NCI-H2196 (cell line): ENCODE data around the gene PPP4R2.

Source experiments
- DNase-seq: peaks from one replicate; lab custom pipeline; 2025; ENCODE audit not compliant: unreplicated experiment; lab: John Stamatoyannopoulos, UW

The PPP4R2 gene

DNA sequence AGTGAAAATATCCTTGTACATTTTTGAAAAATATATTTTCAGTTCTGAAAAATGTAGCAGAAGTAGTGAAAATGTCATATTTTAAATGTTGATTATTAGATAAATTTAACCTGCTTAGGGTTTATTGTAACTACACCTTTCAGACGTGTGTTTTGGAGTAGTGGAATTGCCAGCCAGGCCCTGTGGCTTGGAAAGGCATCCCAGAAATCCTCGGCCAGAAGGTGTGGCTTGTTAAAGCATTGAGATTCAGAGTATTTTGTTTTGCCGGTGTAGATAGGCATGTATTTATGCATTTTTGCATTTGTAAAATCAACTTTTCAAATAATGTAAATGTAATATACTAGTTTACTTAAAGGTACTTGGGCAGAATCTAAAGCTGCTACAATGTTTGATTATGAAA lies 71.8 kb downstream of the PPP4R2 start:
- no peak for DNase-seq

- DNase-seq = no peak
Observed at GRCh38 chr3:73069187-73069586, 72.6 kb downstream of the PPP4R2 start.

GRCh38 chr3:73069775-73070444 lies 73.3 kb downstream of the PPP4R2 start:
- DNase-seq = no peak

DNA sequence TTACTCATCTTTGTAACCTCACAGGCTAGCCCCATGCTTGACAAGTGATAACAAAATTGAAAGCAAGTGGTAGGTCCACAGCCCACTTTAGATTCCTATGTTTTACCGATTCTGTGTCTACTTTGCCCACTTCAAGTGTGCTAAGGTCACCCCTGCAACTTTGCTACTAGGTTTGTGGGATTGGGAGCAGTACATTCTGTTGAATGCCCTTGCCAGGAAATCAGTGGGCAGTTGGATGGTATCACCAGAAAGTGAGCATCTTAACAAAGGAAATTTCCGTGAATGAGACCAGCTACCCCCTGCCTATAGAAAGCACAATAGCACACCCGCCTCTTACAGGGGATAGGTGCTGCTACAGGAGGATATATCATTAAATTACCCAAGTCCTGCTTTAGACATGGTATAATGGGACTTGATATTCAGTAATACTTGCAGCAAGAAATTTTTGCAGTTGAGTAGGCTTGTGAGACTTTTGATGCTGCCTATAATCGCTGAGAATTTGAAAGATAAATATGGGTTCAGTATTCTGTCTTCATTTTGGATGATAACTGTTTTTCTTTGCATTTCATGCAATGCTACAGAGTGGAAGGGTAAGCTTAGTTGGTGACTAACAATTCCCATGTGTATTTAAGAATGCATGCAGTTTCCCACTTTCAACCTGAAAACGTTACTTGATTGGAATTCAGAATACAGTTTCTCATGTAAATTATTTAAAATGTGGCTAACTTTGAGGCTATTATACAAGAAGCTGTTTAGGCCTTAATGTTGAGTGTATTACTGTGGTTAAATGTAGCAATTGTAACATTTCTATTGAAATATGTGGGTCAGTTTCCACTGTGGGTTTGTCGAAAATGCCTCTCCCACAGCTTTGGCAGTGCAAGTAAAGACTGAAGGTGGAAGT lies 74.3 kb downstream of the PPP4R2 start:
- DNase-seq = no peak

GRCh38 chr3:73071952-73072351 lies 75.3 kb downstream of the PPP4R2 start:
- DNase-seq = no peak

DNA sequence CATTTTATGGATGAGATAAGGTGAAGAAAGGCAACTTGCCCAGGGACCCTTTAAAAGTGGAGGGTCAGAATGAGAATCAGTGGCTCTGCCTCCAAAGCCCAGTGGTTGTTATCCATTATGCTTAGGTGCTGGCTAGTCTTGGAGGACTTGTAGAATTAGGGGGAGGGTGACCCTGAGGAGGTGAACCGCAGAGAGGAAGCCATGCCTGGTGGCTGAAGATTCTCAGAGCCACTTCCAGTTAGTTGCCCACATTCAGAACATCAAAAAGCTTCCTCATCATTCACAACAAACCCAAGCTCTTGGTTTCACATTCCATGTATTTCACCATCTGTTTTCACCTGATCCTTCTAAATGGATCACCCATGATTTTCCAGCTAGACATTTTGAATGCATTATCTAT lies 76.0 kb downstream of the PPP4R2 start:
- DNase-seq = no peak

DNA sequence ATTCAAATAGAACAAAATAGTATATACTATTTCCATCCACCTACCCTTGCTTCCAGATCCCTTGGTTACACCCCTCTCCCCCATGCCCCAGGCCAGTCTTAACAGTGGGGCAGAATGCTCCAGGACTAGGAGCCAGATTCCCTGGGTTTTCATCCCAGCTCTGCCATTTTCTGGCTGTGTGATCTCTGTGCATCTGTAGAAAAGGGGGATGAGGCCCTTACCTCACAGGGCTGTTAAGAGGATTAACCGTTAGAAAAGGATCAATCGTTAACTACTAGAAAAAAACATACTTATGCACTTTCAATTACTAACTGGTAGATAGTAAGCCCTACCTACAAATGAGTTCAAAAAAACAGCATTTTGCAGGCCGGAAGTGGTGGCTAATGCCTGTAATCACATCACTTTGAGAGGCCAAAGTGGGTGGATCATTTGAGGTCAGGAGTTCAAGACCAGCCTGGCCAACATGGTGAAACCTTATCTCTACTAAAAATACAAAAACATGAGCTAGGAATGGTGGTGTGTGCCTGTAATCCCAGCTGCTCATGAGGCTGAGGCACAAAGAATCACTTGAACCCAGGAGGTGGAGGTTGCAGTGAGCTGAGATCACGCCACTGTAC lies 76.6 kb downstream of the PPP4R2 start:
- DNase-seq = no peak

DNA sequence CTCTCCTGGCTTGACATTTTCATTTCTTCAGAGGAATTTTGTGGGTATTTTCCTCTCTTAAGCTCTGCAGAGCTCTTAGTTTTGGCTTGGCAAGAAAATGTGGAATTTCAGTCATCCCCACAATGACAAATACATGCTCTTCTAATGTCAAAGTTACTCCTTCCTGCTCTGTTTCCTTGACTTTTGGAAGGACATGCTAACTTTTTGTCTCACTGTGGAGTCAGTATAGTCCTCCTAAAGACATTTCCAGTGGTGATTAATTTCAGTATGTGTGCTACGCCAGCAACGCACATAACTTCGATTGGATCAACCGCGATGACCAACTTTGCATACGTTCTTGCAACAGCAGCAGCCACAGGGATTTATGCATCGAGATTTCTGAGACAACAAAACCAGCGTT lies 78.2 kb downstream of the PPP4R2 start:
- no peak for DNase-seq

- DNase-seq = no peak
Observed at GRCh38 chr3:73080216-73080966, 83.8 kb downstream of the PPP4R2 start.

GRCh38 chr3:73081140-73081539 lies 84.5 kb downstream of the PPP4R2 start:
- no peak for DNase-seq

DNA sequence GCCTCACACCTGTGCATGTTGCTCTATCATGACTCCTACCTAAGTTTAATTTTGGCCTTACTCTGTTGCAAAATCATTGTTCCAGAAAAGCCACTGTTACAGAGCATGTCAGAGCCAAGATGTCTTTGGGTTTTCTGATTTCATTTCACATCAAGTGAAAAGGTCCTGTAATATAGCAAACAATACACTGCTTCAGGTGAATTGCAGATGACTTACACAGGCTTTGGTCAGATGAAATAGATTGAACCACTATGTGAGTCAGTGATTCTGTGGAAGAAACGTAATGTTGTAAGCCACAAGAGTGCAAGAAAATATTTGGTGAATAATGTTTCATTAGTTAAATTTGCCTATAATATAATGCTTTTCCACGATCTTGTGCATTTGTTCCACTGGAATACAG lies 87.6 kb downstream of the PPP4R2 start:
- no peak for DNase-seq

DNA sequence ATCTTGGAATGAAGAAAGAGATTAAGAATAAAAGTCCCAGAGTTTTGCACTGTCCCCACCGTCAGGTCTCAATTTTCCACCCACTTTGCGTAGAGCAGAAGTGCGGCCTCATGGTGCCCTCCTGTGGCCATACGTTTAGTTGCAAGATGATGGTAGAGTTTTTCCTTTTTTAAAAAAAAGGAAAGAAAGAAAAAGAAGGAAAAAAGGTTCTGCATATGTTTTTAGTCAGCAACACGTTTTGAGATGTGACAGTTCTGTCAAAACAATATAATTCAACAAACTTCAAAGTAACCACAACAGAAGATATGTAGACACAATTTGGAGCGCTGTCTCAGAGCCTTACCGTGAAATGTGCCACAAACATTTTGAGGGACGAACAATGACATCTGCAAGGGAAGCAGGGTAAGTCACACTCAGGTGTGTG lies 89.5 kb downstream of the PPP4R2 start:
- peak; percentile 37 for DNase-seq

DNA sequence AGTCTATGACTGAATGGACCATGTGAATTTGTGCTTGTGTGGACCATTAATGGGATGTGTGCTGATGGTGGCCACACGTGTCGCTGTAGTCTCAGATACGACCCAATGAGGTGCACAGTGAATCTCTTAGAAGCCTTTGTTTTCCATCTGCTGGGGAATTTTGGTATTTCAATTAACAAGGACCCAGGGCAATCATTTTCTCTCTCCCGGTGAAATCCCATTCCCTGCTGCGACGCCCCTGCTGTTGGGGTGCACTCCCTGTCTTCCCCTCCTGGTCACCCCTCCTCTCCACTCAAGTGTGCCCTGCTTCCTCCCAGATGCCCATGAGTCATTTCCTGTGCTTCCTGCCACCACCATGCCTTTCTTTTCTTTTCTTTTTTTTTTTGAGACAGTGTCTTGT lies 97.5 kb downstream of the PPP4R2 start:
- DNase-seq = no peak

DNA sequence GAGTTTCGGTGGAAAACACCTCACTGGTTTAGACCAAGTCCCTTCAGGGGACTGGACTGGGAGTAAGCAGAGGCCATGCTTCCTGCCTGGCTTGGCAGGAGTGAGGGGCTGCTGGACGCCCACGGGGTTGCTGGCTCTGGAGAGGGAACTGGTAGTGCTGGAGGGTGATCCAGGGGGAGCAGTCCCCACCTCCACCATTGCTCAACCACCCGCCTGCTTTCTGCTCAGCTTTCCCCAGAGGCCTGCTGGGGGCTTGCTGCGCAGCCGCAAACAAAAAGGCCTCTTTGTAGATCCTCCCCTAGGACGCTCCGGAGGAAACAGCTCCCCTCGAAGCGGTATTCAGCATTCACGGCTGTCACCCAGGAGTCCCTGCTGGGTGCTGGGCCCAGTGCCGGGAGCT lies 98.3 kb downstream of the PPP4R2 start:
- no peak for DNase-seq

DNA sequence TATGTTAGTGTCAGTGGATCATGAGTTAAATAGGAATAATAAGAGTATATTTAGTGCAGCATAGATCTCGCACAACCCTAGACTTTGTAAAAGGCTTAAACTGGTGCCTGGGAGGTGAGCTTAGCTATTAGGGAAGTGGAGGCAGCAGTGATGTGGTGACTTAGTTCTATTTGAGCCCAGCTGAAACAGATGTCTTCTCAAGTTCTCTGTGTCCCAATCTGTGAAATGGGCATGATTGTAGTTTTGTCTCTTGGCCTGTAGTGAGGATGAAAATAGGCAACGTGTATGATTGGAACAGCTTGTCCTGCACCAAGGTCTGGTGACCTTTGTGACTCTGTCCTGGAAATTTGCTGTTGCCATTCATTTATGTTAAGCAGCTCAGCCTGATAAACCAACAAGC lies 99.6 kb downstream of the PPP4R2 start:
- DNase-seq = no peak

DNA sequence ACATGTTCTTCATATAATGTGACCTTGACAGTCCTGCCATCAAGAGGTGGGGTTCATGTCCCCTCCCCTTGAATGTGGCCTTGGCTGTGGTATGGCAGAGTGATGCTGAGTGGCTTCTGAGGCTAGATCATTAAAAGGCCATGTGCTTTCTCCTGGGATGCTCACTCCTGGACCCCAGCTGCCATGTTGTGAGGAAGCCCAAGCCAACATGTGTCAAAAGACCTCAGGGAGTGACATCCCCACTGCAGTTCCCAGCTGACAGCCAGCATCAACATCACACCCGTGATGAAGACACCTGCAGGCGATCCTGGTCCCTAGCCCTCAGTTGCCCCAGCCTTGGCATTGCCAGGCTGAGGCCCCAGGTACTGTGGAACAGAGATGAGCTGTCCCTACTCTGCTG lies 101.4 kb downstream of the PPP4R2 start:
- DNase-seq = no peak

DNA sequence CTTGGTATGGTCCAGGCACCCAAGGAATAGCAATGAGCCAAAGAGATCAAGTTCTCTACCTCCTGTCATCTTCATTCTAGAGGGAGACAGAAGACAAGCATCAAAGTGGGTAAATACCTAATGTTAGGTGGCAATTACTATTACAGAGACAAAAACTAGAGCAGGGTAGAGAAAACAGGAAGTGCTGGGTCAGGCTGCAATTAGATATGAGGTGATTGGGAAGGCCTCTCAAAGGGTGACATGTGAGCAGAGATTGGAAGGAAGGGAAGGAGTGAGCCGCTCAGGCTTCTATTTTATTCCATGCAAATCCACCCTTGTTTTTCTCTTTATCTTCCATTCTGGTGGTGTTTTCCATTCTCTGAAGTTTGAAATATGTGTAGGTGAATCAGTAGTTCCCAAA lies 102.3 kb downstream of the PPP4R2 start:
- DNase-seq = no peak

- peak; percentile 79 for DNase-seq
Observed at GRCh38 chr3:73100741-73101559, 104.3 kb downstream of the PPP4R2 start.

DNA sequence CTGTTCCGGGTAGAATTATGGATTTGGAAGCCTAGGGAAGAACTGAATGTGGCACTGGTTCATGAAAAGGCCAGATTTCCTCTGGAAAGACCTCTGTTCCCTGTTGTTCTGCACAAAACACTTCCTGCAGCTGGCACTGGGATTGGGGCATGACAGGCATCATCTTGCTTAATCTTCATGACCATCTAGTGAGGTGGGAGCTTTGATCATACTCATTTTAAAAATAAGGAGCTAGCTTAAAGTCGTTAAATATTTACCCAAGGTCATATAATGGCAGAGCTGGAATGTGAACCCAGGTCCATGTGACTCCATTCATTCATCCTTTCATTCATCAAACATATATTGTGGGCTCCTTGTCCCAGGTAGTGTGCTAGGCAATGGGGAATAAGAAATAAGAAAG lies 105.3 kb downstream of the PPP4R2 start:
- DNase-seq = no peak

DNA sequence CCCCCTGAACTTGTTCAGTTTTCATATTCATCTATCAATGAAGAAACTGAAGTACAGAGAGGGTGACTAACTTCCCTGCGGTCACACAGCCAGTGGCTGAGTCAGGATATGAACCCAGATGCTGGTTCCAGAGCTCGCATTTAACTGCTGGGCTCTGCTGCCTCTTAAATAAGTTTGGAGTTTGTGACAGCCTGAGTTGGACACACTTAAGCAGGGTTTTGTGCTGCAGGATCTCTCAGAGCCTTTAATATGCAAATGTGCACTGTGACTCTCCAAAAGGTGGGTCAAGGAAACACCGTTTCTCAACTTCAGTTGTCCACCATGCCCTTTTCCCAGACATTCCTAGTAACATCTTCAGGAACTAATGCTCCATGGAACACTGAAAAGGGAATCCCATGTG lies 110.6 kb downstream of the PPP4R2 start:
- no peak for DNase-seq
